Gastrocnemius medialis (tissue), 4 donors: ENCODE measurements around the gene GSK3B. TPM values are rescaled to one million over a fixed set of nuclear protein-coding genes. Genes with fewer than 3 reads are reported as not detected.

Experiments
- ATAC-seq, 2 donors: fragments of 150-250 bp; one replicate each; pipeline ENCODE4 v1.9.1; 2016
- DNase-seq, 2 donors: peaks; one replicate each; pipeline ENCODE4 v3.0.0-alpha.2; 2019
- H3K27ac ChIP-seq, 4 donors: fragments of 200-600 bp; sonication (generic); 1 replicate in 1 of 4; 2 replicates in 3 of 4; pipeline ENCODE4 v1.5.1; 2016 to 2018; ENCODE audit warnings: mild to moderate bottlenecking in 2 of 4, moderate library complexity in 1 of 4
- H3K27me3 ChIP-seq, 3 donors: fragments of 200-600 bp; sonication (generic) in 2 of 3; 1 replicate in 1 of 3; 2 replicates in 2 of 3; pipeline versions ENCODE4 v1.5.1 to v1.6.0; 2016 to 2019; ENCODE audit warnings: mild to moderate bottlenecking in 1 of 3, moderate library complexity in 1 of 3
- H3K36me3 ChIP-seq, 2 donors: fragments of 200-600 bp; sonication (generic) in 1 of 2; one replicate each; pipeline ENCODE4 v1.5.1; 2017 to 2018
- H3K4me1 ChIP-seq, 2 donors: fragments of 200-600 bp; sonication (generic) in 1 of 2; one replicate each; pipeline ENCODE4 v1.5.1; 2016 to 2017; ENCODE audit warnings: mild to moderate bottlenecking in 2 of 2
- H3K4me3 ChIP-seq, 4 donors: fragments of 200-600 bp; sonication (generic) in 3 of 4; 1 replicate in 1 of 4; 2 replicates in 3 of 4; pipeline ENCODE4 v1.5.1; 2016 to 2019; ENCODE audit warnings: mild to moderate bottlenecking in 2 of 4
- H3K9me3 ChIP-seq, 3 donors: fragments of 200-600 bp; sonication (generic) in 2 of 3; 1 replicate in 1 of 3; 2 replicates in 2 of 3; pipeline ENCODE4 v1.5.1; 2016 to 2019
- POLR2A ChIP-seq, 2 donors: fragments of 450-650 bp; IDR thresholded peaks; one replicate each; pipeline ENCODE4 v1.6.1; 2017; ENCODE audit warnings: antibody characterized with exemption in 2 of 2, mild to moderate bottlenecking in 2 of 2, moderate library complexity in 2 of 2
- in situ Hi-C, 4 donors: fragments of 200-750 bp; cut with MboI; loops; one replicate each; pipeline versions ENCODE4 v1.15.0 to v1.8.0; 2017; ENCODE audit warnings: low sequenced_read_pairs in 4 of 4
- intact Hi-C: fragments of 100-400 bp; cut with DNase I; formaldehyde crosslinking; loops from one replicate; pipeline ENCODE4 v1.15.1; 2023; ENCODE audit warnings: low total_unique reads
- total RNA-seq, 4 donors: library from RNA; depleted of rRNA; stranded (reverse); fragments of >200 nt; gene quantifications; one replicate each; pipeline versions ENCODE4 v1.1.0 to v1.2.3, GENCODE V29; 2016
- TF ChIP-seq, protein P1 (sequence below), 5 experiments: fragments of 450-650 bp in 3 of 5; fragments of 200-600 bp in 2 of 5; sonication (generic) in 2 of 5; IDR thresholded peaks in 4 of 5; conservative IDR thresholded peaks in 1 of 5; 1 replicate in 4 of 5; 2 replicates in 1 of 5; pipeline ENCODE4 v1.5.1; 2016 to 2019; ENCODE audit warnings: antibody characterized with exemption in 5 of 5, mild to moderate bottlenecking in 3 of 5, moderate library complexity in 3 of 5

The GSK3B gene
- total RNA-seq, 4 donors from 2014 or later, result 30.7 to 47.4 (median 35.4) TPM

DNA sequence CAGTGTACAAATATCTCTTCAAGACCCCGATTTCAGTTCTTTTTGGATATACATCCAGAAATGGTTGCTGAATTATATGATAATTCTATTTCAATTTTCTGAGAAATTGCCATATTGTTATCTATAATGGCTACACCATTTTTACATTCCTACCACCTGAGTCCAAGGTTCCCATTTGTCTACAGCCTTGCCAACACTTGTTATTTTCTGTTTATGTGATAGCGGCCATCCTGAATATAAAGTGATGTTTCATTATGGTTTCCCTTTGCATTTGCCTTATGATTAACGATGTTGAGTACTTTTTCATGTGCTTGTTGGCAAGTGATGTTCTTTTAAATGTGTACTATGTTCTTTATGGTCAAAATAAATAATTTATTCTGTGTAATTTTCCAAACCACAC lies 303.9 kb downstream of the GSK3B start:
- Histone ChIP-seq H3K4me1 (no peaks in the 10 kb centered on the region), H3K27ac (no peak overlapping the region), H3K9me3 (no peaks in the 10 kb centered on the region), H3K36me3 (no peaks in the 10 kb centered on the region), H3K4me3 (no peak overlapping the region), H3K27me3 (no peaks in the 10 kb centered on the region)
- intact Hi-C loops, result no loop called here
- DNase-seq (no peak), ATAC-seq (no peak)
- in situ Hi-C loops, result no loop called here
- TF ChIP-seq POLR2A (IDR thresholded peaks at IDR 0.05), result no peak
- TF ChIP-seq, protein P1, sequence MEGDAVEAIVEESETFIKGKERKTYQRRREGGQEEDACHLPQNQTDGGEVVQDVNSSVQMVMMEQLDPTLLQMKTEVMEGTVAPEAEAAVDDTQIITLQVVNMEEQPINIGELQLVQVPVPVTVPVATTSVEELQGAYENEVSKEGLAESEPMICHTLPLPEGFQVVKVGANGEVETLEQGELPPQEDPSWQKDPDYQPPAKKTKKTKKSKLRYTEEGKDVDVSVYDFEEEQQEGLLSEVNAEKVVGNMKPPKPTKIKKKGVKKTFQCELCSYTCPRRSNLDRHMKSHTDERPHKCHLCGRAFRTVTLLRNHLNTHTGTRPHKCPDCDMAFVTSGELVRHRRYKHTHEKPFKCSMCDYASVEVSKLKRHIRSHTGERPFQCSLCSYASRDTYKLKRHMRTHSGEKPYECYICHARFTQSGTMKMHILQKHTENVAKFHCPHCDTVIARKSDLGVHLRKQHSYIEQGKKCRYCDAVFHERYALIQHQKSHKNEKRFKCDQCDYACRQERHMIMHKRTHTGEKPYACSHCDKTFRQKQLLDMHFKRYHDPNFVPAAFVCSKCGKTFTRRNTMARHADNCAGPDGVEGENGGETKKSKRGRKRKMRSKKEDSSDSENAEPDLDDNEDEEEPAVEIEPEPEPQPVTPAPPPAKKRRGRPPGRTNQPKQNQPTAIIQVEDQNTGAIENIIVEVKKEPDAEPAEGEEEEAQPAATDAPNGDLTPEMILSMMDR (IDR thresholded peaks at IDR 0.05 in 4 of 5, conservative IDR thresholded peaks at IDR 0.05 in 1 of 5), result no peak

DNA sequence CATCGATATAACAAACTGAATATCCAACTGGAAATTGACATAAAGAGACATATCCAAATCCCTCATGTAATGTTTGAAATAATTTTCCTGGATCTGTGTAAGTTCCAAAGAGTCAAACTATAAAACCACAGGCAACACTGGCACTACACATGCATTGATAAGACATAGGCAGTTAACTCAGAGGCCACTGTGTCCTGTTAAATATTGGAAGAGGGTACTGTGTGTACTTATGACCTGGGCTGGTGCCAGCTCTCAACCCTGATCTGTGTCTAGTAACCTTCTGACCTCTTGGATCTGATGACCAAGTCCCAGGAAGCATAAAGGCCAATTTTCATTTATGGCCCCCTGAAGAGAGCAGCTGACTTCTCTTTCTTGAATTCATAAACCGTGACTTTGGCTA lies 307.8 kb downstream of the GSK3B start:
- H3K9me3 ChIP-seq, result no peaks in the 10 kb centered on the region
- DNase-seq (no peak), ATAC-seq (no peak)
- H3K4me1 ChIP-seq, result no peaks in the 10 kb centered on the region
- no peaks in the 10 kb centered on the region for H3K27me3 ChIP-seq
- no peak overlapping the region for H3K4me3 ChIP-seq
- H3K36me3 ChIP-seq, result no peaks in the 10 kb centered on the region
- H3K27ac ChIP-seq, result no peak overlapping the region
- TF ChIP-seq, protein P1 (IDR thresholded peaks at IDR 0.05 in 4 of 5, conservative IDR thresholded peaks at IDR 0.05 in 1 of 5), result no peak
- in situ Hi-C loops (no loop called here), intact Hi-C loops (no loop called here)

DNA sequence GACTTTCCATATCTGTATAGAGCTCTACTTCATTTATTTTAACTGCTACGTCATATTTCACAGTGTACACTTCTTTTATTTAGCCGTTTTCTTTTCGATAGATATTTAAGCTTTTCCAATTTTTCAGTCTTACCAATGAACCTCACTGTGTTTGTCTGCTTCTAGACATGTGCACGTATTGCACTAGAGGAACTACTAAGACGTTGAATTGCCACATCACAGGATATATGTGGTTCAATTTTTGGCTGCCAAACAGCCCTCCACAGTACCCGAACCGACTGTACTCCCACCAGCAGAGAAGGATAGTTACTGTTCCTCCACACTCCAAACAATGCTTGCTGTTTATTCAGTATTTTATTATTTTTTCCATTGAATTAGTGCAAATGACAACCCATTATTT lies 310.4 kb downstream of the GSK3B start:
- Histone ChIP-seq H3K27ac (no peak overlapping the region), H3K4me1 (no peaks in the 10 kb centered on the region), H3K36me3 (no peaks in the 10 kb centered on the region), H3K27me3 (no peaks in the 10 kb centered on the region), H3K9me3 (no peaks in the 10 kb centered on the region), H3K4me3 (no peak overlapping the region)
- intact Hi-C loops, result no loop called here
- TF ChIP-seq POLR2A (IDR thresholded peaks at IDR 0.05), result no peak
- TF ChIP-seq, protein P1 (IDR thresholded peaks at IDR 0.05 in 4 of 5, conservative IDR thresholded peaks at IDR 0.05 in 1 of 5), result no peak
- in situ Hi-C loops, result no loop called here
- no peak for ATAC-seq
- no peak for DNase-seq

GRCh38 chr3:119783255-119783654 lies 311.0 kb downstream of the GSK3B start:
- intact Hi-C loops (no loop called here), in situ Hi-C loops (no loop called here)
- DNase-seq, result no peak
- no peak for ATAC-seq
- no peak overlapping the region for H3K27ac ChIP-seq
- no peaks in the 10 kb centered on the region for H3K4me1 ChIP-seq
- no peak for TF ChIP-seq POLR2A (IDR thresholded peaks at IDR 0.05)
- TF ChIP-seq, protein P1 (IDR thresholded peaks at IDR 0.05 in 4 of 5, conservative IDR thresholded peaks at IDR 0.05 in 1 of 5), result no peak
- H3K36me3 ChIP-seq, result no peaks in the 10 kb centered on the region
- H3K27me3 ChIP-seq, result no peaks in the 10 kb centered on the region
- H3K9me3 ChIP-seq, result no peaks in the 10 kb centered on the region
- no peak overlapping the region for H3K4me3 ChIP-seq

DNA sequence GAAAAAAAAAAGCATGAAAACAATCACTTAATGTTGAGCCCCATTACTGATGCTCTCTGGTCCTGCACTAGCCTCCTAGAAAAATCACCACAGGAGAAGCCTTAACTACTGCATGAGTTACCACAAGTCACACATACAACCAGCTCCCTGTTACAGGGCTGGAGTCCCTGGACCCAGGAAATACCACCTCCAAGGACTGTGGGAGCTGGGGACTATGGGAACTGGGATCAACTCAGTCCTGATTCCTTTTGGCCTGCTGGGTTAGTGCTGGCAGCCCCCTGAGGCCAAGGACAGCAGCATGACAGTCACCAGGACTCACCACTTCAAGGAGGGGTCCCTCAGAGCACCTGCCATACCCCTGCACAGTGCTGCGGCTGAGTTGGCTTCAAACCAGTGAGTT lies 311.8 kb downstream of the GSK3B start:
- no peak overlapping the region for H3K4me3 ChIP-seq
- H3K36me3 ChIP-seq, result no peaks in the 10 kb centered on the region
- H3K27ac ChIP-seq, result no peak overlapping the region
- TF ChIP-seq, protein P1 (IDR thresholded peaks at IDR 0.05 in 4 of 5, conservative IDR thresholded peaks at IDR 0.05 in 1 of 5), result no peak
- TF ChIP-seq POLR2A (IDR thresholded peaks at IDR 0.05), result no peak
- H3K9me3 ChIP-seq, result no peaks in the 10 kb centered on the region
- intact Hi-C loops (no loop called here), in situ Hi-C loops (no loop called here)
- H3K4me1 ChIP-seq, result no peaks in the 10 kb centered on the region
- ATAC-seq, result no peak
- H3K27me3 ChIP-seq, result no peaks in the 10 kb centered on the region
- no peak for DNase-seq
